Omental fat pad (tissue), 4 donors: Measurements from ENCODE around the gene ATP1B4. TPM values are rescaled to one million over a fixed set of nuclear protein-coding genes. Genes with fewer than 3 reads are reported as not detected.
"Not testable (repeated sequence)": the region's sequence is repeated elsewhere in the genome, so short reads cannot be mapped to it uniquely, and the experiment has no call there.

Experiments
- ATAC-seq: fragments of 150-250 bp; one replicate; pipeline ENCODE4 v1.9.1; 2016; ENCODE audit warnings: mild to moderate bottlenecking, moderate library complexity; ENCODE audit not compliant: low FRiP score
- DNase-seq: peaks from one replicate; pipeline ENCODE4 v3.0.0-alpha.2; 2019; ENCODE audit warnings: low spot score
- total RNA-seq, 4 donors: library from RNA; depleted of rRNA; stranded (reverse); fragments of >200 nt; gene quantifications; one replicate each; pipeline ENCODE4 v1.1.0, GENCODE V29; 2016
- TF ChIP-seq, protein P1 (sequence below), 3 donors: fragments of 450-650 bp; IDR thresholded peaks; one replicate each; pipeline ENCODE4 v1.5.1; 2016 to 2017; ENCODE audit warnings: antibody characterized with exemption in 3 of 3, mild to moderate bottlenecking in 3 of 3, moderate library complexity in 2 of 3

ATP1B4 gene
- total RNA-seq, 4 donors from 2014 or later: not detected

DNA sequence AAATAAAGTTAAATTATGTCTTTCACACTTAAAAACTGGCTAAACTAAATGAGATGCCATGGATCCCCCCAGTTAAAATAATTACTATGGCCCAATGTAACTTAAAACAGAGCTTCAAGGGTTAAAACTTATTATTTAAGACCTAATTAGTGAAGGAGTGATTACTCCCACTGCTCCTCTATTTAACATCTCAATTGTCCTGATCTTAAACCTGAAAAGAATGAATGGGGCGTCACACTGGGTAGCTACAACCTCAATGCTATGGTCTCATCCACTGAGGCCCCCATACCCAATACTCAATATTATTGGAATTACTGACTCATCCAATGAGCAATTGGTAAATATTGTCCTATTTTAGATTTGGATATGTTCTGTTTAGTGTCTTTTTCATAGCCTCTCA, 29.5 kb upstream of the ATP1B4 start:
- no peak for ATAC-seq

GRCh38 chrX:120334151-120334550, 27.7 kb upstream of the ATP1B4 start:
- ATAC-seq: no peak
- TF ChIP-seq, protein P1, sequence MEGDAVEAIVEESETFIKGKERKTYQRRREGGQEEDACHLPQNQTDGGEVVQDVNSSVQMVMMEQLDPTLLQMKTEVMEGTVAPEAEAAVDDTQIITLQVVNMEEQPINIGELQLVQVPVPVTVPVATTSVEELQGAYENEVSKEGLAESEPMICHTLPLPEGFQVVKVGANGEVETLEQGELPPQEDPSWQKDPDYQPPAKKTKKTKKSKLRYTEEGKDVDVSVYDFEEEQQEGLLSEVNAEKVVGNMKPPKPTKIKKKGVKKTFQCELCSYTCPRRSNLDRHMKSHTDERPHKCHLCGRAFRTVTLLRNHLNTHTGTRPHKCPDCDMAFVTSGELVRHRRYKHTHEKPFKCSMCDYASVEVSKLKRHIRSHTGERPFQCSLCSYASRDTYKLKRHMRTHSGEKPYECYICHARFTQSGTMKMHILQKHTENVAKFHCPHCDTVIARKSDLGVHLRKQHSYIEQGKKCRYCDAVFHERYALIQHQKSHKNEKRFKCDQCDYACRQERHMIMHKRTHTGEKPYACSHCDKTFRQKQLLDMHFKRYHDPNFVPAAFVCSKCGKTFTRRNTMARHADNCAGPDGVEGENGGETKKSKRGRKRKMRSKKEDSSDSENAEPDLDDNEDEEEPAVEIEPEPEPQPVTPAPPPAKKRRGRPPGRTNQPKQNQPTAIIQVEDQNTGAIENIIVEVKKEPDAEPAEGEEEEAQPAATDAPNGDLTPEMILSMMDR (IDR thresholded peaks at IDR 0.05): no peak
- DNase-seq: no peak

More for the DNA sequence above, 29.5 kb upstream of the ATP1B4 start:
- DNase-seq: no peak
- TF ChIP-seq, protein P1 (IDR thresholded peaks at IDR 0.05): no peak

- DNase-seq (no peak), ATAC-seq (no peak)
- TF ChIP-seq, protein P1 (IDR thresholded peaks at IDR 0.05): no peak
These were observed 27.3 kb upstream of the ATP1B4 start for GRCh38 chrX:120334603-120335002.

DNA sequence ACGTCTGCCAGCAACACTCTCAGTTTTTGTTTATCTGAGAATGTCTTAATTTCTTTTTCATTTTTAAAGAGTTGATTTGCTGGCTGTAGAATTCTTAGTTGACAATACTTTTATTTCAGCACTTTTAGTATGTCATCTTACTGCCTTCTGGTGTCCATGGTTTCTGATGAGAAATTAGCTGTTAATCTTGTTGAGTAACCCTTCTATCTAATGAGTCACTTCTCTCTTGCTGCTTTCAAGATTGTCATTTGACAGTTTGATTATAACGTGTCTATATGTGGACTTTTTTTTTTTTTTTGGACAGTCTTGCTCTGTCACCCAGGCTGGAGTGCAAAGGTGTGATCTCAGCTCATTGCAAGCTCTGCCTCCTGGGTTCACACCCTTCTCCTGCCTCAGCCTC, 26.6 kb upstream of the ATP1B4 start:
- TF ChIP-seq, protein P1 (IDR thresholded peaks at IDR 0.05): no peak
- ATAC-seq: no peak
- DNase-seq: no peak

DNA sequence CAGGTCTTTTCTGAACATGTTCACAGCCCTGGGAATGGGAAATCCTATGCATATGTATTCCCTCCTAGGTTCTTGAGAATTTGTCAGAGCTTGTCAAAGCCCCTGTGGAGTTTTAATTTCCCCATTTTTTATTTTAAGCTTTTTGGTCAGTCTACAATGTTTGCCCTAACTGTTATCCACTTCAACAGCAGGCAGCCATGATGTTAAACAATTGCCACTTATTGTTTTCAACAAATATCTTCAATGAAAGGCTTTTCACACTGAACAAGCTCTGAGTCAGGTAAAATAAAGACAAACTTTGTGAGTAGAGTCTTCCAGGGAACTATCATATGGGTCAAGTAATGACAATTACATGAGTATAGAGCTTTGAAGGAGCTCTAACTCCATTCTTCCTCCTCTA, 25.0 kb upstream of the ATP1B4 start:
- DNase-seq (no peak), ATAC-seq (no peak)
- TF ChIP-seq, protein P1 (IDR thresholded peaks at IDR 0.05): no peak

- not testable (repeated sequence) for ATAC-seq, DNase-seq
These were observed 17.3 kb upstream of the ATP1B4 start for GRCh38 chrX:120344566-120344965.

DNA sequence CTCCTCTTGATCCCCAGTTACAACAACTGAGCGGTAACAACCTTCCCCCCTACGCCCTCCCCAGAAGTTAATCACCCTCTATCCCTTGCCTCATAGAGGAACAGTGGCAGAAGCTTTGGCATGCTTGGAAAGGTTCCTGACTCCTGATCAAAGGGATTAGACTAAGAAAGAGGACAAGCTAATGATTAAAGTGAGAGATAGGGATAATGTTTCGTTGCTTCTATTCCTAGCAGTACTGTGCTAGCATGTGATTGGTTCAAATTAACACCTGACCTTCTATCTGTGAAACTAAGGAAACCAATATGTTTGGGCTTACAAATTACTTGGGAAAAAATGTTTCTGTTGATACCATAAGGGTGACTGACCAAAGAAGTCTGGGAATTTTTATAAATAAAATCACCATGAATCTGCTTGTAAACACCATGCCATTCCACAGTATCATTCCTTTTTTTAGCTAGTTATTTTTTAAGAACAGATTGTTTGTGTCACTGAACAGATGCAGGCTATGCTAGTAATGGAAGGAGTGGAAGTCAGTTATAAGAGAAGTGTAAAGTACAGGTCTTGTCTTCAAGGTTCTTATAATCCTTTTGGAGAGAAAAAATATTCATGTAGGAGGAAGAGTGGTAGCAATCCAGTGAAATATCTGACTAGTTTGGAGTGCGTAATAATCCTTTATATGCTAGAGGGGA, 11.3 kb upstream of the ATP1B4 start:
- TF ChIP-seq, protein P1 (IDR thresholded peaks at IDR 0.05): no peak
- no peak for ATAC-seq
- DNase-seq: no peak
